Stimulated activated CD8-positive, alpha-beta memory T cell treated with anti-CD3 and anti-CD28 coated beads, Interleukin-4, amount 100 ng/mL, for 48 hours (primary cell): ENCODE results near the gene ODC1.
"Not testable (repeated sequence)": the region's sequence is repeated elsewhere in the genome, so short reads cannot be mapped to it uniquely, and the experiment has no call there.

Experiments
- DNase-seq: peaks from one replicate; pipeline ENCODE4 v3.0.0-alpha.2; 2020

Gene ODC1

DNA sequence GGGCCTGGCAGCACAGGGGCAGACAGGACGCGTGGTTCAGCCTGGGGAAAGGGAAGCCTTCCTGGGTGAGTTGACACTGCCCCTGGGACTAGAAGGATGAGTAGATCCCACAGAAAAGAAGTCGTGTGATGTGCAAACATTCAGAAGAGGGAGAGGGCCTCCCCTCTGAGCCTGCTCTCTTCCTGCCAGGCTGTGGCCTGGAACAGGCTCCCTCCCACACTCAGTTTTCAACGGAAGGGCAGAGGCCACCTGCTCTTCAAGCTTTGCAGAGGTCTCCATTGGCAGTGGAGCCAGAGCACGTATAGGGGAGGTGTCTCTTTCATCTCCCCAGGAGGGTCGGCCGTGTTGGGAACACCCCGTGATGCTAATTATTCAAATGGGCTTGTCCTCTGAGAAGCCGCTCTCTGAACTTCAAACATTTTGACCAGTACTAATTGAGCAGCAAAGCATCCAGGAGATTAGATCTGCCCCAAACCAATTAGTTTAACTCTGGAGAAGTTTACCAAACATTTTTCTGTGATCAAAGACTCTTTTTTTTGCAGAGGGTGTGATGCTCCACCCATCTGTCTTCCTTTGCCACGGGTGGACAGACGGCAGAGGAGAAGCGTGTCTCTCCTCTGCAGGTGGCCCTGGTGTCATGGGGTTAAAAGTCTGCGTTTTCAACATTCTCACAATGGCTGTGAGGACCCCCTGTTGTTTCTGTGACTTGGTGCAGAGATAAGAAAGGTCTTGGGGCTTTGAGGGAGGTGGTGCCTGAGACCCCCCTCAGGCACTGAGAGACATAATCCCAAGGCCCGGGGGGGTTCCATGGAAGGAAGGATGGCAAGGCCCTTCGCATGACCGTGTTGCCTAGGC is 29.5 kb upstream of the ODC1 start:
- DNase-seq: no peak

- no peak for DNase-seq
These were observed 28.8 kb upstream of the ODC1 start for GRCh38 chr2:10476723-10477442.

- DNase-seq: no peak
These were observed 27.9 kb upstream of the ODC1 start for GRCh38 chr2:10475811-10476660.

DNA sequence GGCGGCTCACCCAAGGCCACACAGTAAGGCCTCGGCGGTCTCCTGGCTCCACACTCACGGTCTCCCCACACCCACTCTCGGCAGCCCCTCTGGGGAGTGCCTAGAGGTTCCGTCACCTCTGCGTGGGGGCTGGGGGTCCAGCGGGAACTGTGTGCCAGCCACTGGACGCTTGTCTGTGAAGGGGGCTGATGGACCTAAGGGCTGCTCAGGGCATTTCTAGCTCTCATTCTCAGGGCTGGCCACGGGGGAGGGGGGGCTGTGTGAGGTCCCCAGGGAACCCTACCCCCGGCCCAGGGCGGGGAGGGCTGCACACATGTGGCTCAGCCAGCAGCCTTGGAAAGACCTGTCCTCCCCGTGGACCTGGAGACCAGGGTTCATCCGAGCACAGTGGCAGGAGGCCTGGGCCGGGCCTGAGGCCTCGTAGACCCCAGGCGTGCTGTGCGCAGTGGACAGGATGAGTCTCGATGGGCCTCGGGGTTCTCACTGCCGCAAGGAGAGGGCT is 27.1 kb upstream of the ODC1 start:
- DNase-seq: no peak

DNA sequence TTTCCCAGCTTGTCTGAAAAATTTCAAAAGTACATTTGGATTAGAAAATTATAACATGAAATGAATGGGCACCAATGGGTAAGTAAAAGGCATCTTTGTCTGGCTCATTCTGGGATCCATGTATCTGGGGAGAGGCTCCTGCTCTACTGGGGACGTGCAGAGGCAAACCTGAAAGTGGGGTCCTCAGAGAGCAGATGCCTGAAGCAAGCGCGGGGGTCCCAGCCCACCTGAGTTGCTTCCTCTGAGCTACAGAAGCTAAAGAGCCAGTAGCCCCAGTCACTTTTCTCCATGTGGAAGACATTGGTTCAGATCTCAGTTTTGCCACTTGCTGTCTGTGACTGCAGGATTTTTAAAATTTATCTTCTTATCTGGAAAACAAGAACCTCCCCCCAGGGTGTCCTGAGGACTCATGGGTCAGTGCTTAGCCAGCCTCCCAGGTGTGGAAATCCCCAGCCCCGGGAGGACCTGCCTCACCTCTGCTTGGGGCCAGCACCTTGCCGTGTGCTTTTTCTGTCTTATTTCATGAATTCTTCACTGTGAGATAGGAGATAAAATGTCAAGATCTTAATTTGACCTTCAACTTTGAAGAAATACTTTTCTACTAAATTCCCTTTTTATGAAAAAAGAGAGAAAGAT is 25.1 kb upstream of the ODC1 start:
- DNase-seq: no peak

- no peak for DNase-seq
These were observed 23.8 kb upstream of the ODC1 start for GRCh38 chr2:10471955-10472354.

DNA sequence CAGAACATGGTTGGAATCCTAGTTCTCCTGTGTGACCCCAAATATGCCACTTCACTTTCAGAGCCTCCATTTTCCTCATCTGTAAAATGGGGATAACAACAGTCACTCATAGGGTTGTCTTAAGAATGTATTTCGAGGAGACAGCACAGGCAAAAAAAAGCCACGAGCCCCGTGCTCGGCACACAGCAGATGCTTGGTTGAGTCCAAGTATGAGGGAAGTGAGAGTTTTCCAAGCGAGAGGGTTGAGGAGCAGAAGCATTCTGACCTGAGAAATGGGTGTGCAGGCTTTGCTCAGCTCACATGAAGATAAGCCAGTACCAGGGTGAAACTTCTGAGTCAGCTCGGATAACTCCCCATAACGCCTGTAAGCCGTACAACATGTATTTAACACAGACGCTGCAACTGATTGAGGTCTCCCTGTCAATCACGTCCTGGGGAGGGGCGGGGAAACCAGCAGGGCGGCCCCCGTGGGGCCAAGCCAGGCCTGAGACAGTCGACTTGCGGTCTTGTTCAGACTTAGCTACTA is 23.0 kb upstream of the ODC1 start:
- DNase-seq: no peak

DNA sequence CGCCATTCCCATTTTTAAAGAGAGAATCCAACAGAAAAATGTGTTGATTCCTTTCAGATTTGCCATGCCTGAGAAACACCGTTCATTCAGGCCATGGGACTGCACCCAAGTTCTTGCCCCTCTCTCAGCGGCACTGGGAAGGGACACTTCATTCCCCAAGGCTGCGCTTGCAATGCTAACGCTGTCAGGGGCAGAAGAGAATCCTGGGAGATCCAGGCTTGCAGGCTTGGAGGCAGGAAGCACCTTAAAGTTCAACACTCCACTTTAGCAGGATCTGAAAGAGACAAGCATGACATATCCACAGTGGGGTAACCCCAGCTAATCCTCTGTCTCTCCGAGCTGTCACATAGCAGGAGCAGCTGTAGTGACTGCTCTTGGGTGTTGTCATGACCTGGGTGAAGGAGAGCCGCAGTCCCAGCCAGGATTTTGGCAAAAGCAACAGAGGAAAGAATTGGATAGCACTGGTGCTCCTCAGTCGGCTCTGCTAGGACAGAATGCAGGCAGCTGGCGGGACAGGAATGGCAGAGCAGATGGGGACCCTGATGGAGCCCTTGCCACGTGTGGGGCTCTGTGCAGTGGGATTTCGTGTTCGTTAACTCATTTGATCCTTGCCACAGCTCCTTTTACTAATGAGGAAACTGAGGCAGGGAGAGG is 22.0 kb upstream of the ODC1 start:
- no peak for DNase-seq

DNA sequence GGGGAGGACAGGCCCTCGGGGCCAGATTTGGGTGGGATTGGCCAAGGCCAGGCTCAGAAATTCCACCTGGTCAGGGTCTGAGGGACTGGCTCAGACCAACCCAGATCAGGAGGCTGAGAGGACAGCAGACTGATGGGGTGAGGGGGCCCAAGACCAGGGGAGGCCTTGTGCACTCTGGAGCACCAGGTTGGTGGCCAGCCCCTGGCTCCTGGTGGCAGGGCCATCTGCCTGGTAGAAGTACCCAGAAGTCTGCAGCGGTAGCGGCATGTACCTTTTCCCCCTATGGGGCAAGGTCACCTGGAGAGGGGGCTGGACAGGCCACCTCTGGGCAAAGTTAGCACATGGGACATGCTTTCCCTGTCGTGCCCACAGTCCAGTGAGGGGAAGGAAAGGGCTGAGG is 21.2 kb upstream of the ODC1 start:
- no peak for DNase-seq

- DNase-seq: no peak
These were observed 19.3 kb upstream of the ODC1 start for GRCh38 chr2:10467401-10467800.

DNA sequence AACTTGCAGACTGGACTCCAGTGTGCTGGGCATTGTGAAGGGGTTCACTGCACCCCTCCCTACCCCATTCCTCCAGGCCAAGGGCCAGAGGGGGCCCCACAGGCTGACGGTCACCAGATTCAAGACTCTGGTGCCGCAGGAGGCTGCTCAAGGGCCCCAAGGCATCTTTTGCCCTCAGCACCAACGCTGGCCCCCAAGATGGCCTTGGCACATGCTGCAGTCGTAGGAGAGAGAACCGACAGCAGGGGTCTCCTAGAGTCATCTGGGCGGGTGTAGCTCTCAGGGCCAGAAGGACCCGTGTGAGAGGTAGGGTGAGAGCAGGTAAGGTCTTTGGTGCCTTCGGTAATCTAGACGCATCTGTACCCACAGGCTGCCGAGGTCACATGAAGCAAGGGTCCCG is 18.7 kb upstream of the ODC1 start:
- DNase-seq: no peak

GRCh38 chr2:10465910-10466309 is 17.8 kb upstream of the ODC1 start:
- no peak for DNase-seq

- DNase-seq: no peak
These were observed 14.3 kb upstream of the ODC1 start for GRCh38 chr2:10462178-10463083.

DNA sequence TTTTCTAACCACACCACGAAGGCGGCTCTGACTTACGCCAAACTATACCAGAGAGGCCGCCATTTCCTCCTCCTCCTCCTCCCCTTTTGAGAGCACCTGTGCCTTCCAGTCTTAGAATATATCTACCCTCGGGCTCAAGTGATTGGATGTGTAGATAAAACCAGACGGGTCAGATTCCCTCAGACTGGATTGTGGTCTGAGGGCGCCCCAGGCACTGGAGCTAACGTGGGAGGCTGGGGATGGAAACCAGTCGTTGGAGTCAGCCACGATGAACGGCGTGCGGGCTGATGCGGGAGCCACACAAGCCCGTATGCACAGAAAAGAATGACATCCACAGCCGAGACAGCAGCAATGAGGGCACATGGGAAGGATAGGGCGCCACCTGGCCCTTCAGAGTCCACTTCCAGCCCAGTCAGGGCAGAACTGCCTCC is 12.3 kb upstream of the ODC1 start:
- no peak for DNase-seq

- no peak for DNase-seq
These were observed 9.9 kb upstream of the ODC1 start for GRCh38 chr2:10457846-10458598.

DNA sequence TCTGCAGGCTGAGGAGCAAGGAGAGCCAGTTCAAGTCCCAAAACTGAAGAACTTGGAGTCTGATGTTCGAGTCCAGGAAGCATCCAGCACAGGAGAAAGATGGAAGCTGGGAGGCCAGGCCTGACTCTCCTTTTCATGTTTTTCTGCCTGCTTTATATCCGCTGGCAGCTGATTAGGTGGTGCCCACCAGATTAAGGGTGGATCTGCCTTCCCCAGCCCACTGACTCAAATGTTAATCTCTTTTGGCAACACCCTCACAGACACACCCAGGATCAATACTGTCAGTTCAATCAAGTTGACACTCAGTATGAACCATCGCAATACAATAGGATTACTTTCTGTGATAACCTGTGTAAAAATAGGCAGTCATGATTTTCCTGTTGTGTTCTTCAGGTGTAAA is 9.1 kb upstream of the ODC1 start:
- DNase-seq: not testable (repeated sequence)

- no peak for DNase-seq
These were observed 6.4 kb upstream of the ODC1 start for GRCh38 chr2:10454505-10454904.

DNA sequence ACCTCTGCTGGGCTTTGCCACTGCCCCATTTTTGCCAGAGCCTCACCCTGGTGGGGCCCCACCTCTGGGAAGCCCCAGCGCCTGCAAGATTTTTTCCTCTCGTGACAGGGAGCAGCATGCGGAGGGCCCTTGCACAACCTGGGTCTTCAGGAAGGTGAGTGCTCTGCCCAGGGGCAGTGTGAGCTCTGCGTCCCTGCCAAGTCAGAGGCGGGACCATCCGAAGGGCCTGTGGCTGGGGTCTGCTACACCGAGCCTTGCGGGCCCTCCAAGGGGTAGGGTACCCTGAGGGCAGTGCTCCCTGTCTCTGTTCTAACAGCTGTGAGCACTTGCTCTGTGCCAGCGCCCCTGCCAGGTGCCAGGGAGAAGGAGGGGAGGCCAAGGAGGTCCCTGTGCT is 5.8 kb upstream of the ODC1 start:
- no peak for DNase-seq

DNA sequence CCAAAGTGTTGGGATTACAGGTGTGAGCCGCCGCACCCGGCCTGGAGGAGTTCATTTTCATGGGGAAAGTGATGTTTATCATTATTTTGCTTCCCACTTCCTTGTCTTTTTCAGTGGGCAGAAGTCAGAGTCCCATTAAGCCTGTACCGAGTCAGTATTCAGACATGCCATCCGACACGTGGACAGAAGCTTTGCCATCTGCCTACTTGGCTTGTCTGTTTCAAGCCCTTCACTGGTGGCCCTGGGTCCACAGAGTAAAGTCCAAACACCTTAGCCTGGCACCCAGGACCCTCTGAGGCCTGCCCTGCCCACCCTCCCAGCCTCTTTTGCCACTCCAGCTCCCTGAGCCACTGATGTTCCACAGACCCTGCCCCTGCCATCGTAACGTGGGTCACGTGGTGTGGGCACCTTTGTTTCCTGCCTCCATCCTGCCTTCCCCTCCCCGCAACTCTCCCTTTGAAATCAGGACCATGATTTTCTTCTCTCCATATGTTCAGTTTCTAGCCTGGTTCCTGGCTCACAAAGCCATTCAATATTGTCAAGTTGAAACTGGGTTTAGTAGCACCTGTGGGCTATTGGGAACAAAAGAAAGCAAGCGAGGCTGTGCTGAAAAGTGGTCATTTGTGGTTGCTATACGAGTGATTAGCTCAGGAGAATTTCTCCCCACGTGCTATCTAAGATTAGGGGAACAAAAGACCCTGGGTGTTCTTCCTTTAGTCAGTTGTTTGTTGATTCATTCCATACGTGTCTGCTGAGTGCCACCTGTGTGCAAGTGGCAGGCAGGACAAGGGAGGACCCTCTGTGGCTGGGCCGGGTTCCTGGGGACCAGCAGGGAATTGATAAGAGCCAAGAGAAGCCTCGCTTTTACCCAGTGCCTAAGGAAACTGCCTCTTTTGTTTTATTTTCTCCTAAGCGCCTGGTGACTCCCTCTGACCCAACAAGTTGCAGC is 5.1 kb upstream of the ODC1 start:
- no peak for DNase-seq
